HFF-Myc (cell line): ENCODE results near the gene HDLBP.

Source experiments
- DNase-seq: peaks from one replicate; pipeline ENCODE4 v3.0.0-alpha.2; 2011; ENCODE audit warnings: low read depth; ENCODE audit errors: extremely low read depth
- H3K4me3 ChIP-seq: replicated peaks from 2 replicates; pipeline ENCODE4 v1.5.1; 2011; ENCODE audit warnings: low read depth, mild to moderate bottlenecking, control low read depth, low read length
- CTCF ChIP-seq: IDR thresholded peaks from 2 replicates; pipeline ENCODE4 v1.5.1; 2012; ENCODE audit warnings: mild to moderate bottlenecking, low read depth, low read length, control low read depth; ENCODE audit errors: missing control alignments

The HDLBP gene

GRCh38 chr2:241234066-241234790 lies 81.2 kb downstream of the HDLBP start:
- H3K4me3 ChIP-seq, result no peak overlapping the region
- TF ChIP-seq CTCF, result no peak
- no peak for DNase-seq

- no peak for TF ChIP-seq CTCF
- H3K4me3 ChIP-seq, result no peak overlapping the region
- no peak for DNase-seq
Observed at GRCh38 chr2:241232736-241233575, 82.5 kb downstream of the HDLBP start.

GRCh38 chr2:241230435-241230834 lies 85.0 kb downstream of the HDLBP start:
- no peak for DNase-seq
- H3K4me3 ChIP-seq, result no peak overlapping the region
- TF ChIP-seq CTCF, result no peak

- no peak overlapping the region for H3K4me3 ChIP-seq
- TF ChIP-seq CTCF, result no peak
- no peak for DNase-seq
Observed at GRCh38 chr2:241229563-241230401, 85.7 kb downstream of the HDLBP start.

- TF ChIP-seq CTCF, result no peak
- no peak for DNase-seq
Observed at GRCh38 chr2:241228860-241229516, 86.5 kb downstream of the HDLBP start.

More at GRCh38 chr2:241228860-241229516, 86.5 kb downstream of the HDLBP start:
- no peak overlapping the region for H3K4me3 ChIP-seq
